GM19468 (cell line): ENCODE measurements around the gene GFM1.

Experiments used
- ATAC-seq: cut with Tn5 transposase; IDR thresholded peaks from one replicate; pipeline ENCODE4 v1.9.1; 2021; ENCODE audit warnings: mild to moderate bottlenecking, moderate library complexity, moderate number of reproducible peaks; ENCODE audit not compliant: unreplicated experiment; ENCODE audit errors: extremely low read depth

Gene GFM1

GRCh38 chr3:158722108-158722507 is 77.8 kb downstream of the GFM1 start:
- ATAC-seq: no peak

GRCh38 chr3:158723991-158724390 is 79.7 kb downstream of the GFM1 start:
- no peak for ATAC-seq

- ATAC-seq: no peak
These were observed 81.2 kb downstream of the GFM1 start for GRCh38 chr3:158725348-158726011.

GRCh38 chr3:158727206-158728060 is 83.1 kb downstream of the GFM1 start:
- ATAC-seq: no peak

GRCh38 chr3:158728061-158728377 is 83.7 kb downstream of the GFM1 start:
- ATAC-seq: no peak

GRCh38 chr3:158728851-158729250 is 84.5 kb downstream of the GFM1 start:
- no peak for ATAC-seq

GRCh38 chr3:158731486-158731885 is 87.2 kb downstream of the GFM1 start:
- ATAC-seq: no peak

GRCh38 chr3:158731938-158732855 is 87.9 kb downstream of the GFM1 start, which contains the start of gene RARRES1:
Gene RARRES1 (minus strand): TSS chr3:158732457. CDS start chr3:158732415, 42 bp downstream.
- peak; percentile 58 for ATAC-seq

GRCh38 chr3:158732856-158733200 is 88.5 kb downstream of the GFM1 start:
- ATAC-seq: no peak

GRCh38 chr3:158733656-158734055 is 89.3 kb downstream of the GFM1 start:
- ATAC-seq: no peak

GRCh38 chr3:158735296-158736033 is 91.1 kb downstream of the GFM1 start:
- no peak for ATAC-seq

GRCh38 chr3:158737410-158737809 is 93.1 kb downstream of the GFM1 start:
- no peak for ATAC-seq

- ATAC-seq: no peak
These were observed 93.8 kb downstream of the GFM1 start for GRCh38 chr3:158737976-158738615.

GRCh38 chr3:158738653-158739052 is 94.3 kb downstream of the GFM1 start:
- ATAC-seq: no peak

- no peak for ATAC-seq
These were observed 94.8 kb downstream of the GFM1 start for GRCh38 chr3:158739078-158739477.

GRCh38 chr3:158739661-158740060 is 95.3 kb downstream of the GFM1 start:
- ATAC-seq: no peak
